Suprapubic skin (tissue), 4 donors: ENCODE results near the gene CSTF3.

Source experiments
- CTCF ChIP-seq, 2 donors: fragments of 200-600 bp in 1 of 2; fragments of 450-650 bp in 1 of 2; sonication (generic) in 1 of 2; IDR thresholded peaks; one replicate each; pipeline ENCODE4 v1.5.1; 2016 to 2019; ENCODE audit warnings: antibody characterized with exemption in 2 of 2, mild to moderate bottlenecking in 1 of 2, moderate library complexity in 1 of 2
- EP300 ChIP-seq: sonication (generic); formaldehyde crosslinking; IDR thresholded peaks from one replicate; pipeline ENCODE4 v1.6.1; 2017; ENCODE audit warnings: antibody characterized with exemption
- POLR2A ChIP-seq, 2 donors: fragments of 450-650 bp; IDR thresholded peaks; one replicate each; pipeline ENCODE4 v1.6.1; 2017; ENCODE audit warnings: antibody characterized with exemption in 2 of 2, mild to moderate bottlenecking in 2 of 2, moderate library complexity in 2 of 2
- POLR2AphosphoS5 ChIP-seq, 3 donors: sonication (generic); formaldehyde crosslinking; IDR thresholded peaks; one replicate each; pipeline ENCODE4 v1.6.1; 2017; ENCODE audit warnings: antibody characterized with exemption in 3 of 3

- TF ChIP-seq CTCF (IDR thresholded peaks at IDR 0.05), result no peak
- no peak for TF ChIP-seq POLR2AphosphoS5 (IDR thresholded peaks at IDR 0.05)
- TF ChIP-seq POLR2A (IDR thresholded peaks at IDR 0.05), result no peak
- TF ChIP-seq EP300, result no peak
Observed at GRCh38 chr11:33064033-33064825, 97.1 kb downstream of the CSTF3 start.
